HG03097 (cell line): ENCODE results near the gene KMT2E.

ENCODE experiments used
- ATAC-seq: cut with Tn5 transposase; IDR thresholded peaks from one replicate; pipeline ENCODE4 v1.9.1; 2021; ENCODE audit not compliant: unreplicated experiment, low FRiP score

The KMT2E gene

DNA sequence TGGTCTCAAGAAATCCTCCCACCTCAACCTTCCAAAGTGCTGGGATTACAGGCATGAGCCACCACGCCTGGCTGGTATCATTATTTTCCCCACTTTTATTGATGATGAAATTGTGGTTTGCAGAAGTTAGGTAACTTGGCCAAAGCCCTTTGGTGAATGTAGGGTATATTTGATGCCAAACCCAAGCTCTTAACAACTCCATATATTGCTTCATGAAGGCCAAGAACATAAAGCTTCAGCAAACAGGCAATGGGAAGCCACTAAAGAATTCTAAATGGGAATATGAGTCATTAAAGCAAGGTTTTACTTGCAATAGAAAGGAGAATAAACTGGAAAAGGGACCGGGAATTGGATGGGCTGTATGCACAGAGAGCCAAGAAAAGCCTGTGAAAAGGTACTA lies 142.7 kb downstream of the KMT2E start:
- ATAC-seq, result no peak

DNA sequence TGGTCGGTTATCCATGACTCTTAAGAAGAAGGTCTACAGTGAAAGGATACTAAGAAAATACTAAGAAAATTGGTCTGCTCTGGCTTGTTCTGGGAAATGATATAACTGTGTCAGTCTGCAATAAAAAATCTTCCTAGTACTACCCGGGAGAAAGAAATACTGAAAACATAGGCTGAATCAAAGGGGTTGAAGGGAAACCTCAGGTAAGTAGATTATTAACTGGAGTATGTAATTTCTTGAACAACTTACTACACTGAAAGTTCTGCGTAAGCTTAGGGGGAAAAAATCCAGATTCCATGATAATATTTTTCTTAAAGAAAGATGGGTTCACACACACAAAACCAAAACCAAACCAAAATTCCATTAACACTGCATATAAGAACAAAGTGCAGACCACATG lies 143.3 kb downstream of the KMT2E start:
- ATAC-seq, result no peak

DNA sequence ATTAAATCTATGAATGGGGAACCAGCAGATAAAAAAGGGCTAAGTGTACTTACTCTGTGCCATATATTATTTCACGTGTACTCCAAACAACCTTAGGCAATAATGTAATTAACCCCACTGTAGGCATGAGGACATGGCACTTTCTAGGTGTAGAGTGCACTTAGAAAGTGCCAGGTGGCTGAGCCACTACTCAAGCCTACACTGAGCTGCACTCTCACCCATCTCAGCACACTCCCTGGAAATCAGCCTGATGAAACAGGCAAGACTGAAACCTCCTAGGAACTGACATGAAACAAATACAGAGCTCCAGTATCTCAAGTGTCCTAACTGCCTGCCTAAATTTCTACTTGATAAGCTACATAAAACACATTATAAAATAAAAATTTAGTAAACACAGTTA lies 147.4 kb downstream of the KMT2E start:
- ATAC-seq, result no peak
